ENCODE results near the gene SEC62.
A peak's percentile ranks its signal among the peaks of the same experiment; 100 is the strongest.

The SEC62 gene

GRCh38 chr3:169966428-169966950 is at the start of gene SEC62:
Gene SEC62 (plus strand): TSS chr3:169966807. CDS start chr3:169966823, 16 bp downstream.
- no peak for TF ChIP-seq ZNF274 (IDR thresholded peaks at IDR 0.05; ENCODE audit: low read depth, low read length)

DNA sequence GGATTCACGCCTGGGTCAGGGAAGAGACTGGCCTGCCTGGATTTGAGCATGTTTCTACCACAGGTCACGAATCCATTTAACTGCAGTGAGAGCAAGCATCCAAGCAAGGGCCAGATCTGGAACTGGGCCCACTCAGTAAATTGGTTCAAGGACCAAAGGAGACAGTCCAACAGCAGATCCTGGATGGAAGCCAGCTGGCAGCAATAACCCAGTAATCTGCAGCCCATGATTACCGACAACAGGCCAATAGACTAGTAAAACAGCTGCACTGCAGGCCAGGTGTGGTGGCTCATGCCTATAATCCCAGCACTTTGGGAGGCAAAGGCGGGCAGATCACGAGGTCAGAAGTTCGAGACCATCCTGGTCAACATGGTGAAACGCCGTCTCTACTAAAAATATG is 43.4 kb upstream of the SEC62 start:
- H3K4me3 ChIP-seq (ENCODE audit: low read length) = no peak overlapping the region
- no peak for TF ChIP-seq ZNF274 (IDR thresholded peaks at IDR 0.05; ENCODE audit: low read depth, low read length)

More at GRCh38 chr3:169966428-169966950, at the start of gene SEC62:
- peak within 1 kb of the TSS; percentile 80 for H3K4me3 ChIP-seq (ENCODE audit: low read length)

DNA sequence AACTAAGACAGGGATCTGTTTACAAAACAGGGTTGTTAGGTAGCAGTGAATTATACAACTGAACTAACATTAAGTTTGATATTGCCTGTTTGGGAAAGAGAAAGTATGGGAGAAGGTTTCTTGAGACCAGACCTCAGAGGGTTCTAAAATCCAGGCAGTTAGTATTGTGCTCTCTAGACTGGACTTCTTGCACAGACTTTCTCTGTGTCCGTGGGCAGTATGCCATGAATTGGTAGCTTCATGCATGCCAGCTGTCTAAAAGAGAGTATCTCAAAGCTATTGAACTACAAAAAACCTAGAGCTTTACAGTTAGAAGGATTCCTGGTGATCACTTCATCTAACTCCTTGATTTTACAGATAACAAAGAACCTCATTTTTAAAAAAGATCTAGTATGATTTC is 42.8 kb upstream of the SEC62 start:
- H3K4me3 ChIP-seq (ENCODE audit: low read length) = no peak overlapping the region
- no peak for TF ChIP-seq ZNF274 (IDR thresholded peaks at IDR 0.05; ENCODE audit: low read depth, low read length)

- H3K4me3 ChIP-seq (ENCODE audit: low read length) = no peak overlapping the region
- TF ChIP-seq ZNF274 (IDR thresholded peaks at IDR 0.05; ENCODE audit: low read depth, low read length) = no peak
Measured at GRCh38 chr3:169929830-169930519, 36.6 kb upstream of the SEC62 start.

DNA sequence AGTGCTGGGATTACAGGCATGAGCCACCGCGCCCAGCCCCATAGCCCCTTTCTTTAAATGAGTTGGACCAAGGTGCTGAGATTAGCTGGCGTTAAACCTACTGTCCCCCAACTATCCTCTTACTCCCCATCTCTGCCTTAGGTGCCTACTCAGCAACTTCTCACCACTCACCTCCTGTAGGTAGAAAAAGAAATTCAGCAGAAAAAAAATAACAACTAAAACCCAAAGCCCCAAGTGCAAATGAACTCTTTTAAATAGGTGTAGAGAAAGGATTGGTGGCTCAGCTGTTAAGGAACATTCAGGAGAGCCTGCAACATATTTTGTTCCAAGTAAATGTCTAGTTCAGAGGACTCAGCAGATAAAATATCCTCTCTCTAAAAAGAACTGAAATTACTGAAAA is 35.8 kb upstream of the SEC62 start:
- no peak for TF ChIP-seq ZNF274 (IDR thresholded peaks at IDR 0.05; ENCODE audit: low read depth, low read length)
- H3K4me3 ChIP-seq (ENCODE audit: low read length) = no peak overlapping the region

DNA sequence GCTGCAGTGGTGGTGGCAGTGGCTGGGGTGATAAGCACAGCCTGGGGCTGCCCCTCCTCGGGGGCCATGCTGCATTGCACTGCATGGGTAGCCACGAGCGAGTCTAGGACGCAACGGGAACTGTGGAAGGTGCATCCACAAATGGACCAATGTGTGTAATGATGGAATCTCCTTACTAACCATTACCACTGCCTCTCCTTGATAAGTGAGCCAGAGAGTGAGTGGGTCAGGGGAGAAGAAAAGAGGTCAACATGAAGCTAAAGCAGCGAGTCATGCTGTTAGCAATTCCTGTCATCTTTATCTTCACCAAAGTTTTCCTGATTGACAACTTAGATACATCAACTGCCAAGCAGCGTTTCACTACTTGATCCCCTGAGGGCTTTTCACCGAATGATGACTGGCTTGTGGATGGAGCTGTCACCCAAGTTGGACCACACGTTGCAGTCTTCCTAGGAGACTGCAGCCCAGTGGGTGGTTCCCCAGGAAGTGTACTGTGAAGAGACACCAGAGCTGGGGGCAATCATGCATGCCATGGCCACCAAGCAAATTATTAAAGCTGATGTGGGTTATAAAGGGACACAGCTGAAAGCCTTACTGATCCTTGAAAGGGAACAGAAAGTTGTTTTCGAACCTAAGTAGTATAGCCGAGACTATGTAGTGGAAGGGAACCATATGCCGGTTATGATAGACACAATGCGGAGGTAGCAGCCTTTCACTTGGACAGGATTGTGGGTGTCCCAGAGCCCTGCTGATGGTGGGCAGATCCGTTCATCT is 34.7 kb upstream of the SEC62 start:
- peak overlapping the region; percentile 45; the same call in 1 of the 2 replicates for H3K4me3 ChIP-seq (ENCODE audit: low read length)
- no peak for TF ChIP-seq ZNF274 (IDR thresholded peaks at IDR 0.05; ENCODE audit: low read depth, low read length)

GRCh38 chr3:169939320-169939719 is 27.3 kb upstream of the SEC62 start:
- H3K4me3 ChIP-seq (ENCODE audit: low read length) = no peak overlapping the region
- TF ChIP-seq ZNF274 (IDR thresholded peaks at IDR 0.05; ENCODE audit: low read depth, low read length) = no peak

- TF ChIP-seq ZNF274 (IDR thresholded peaks at IDR 0.05; ENCODE audit: low read depth, low read length) = no peak
- H3K4me3 ChIP-seq (ENCODE audit: low read length) = peak overlapping the region; percentile 7; the same call in 1 of the 2 replicates
Measured at GRCh38 chr3:169939751-169940150, 26.9 kb upstream of the SEC62 start.

DNA sequence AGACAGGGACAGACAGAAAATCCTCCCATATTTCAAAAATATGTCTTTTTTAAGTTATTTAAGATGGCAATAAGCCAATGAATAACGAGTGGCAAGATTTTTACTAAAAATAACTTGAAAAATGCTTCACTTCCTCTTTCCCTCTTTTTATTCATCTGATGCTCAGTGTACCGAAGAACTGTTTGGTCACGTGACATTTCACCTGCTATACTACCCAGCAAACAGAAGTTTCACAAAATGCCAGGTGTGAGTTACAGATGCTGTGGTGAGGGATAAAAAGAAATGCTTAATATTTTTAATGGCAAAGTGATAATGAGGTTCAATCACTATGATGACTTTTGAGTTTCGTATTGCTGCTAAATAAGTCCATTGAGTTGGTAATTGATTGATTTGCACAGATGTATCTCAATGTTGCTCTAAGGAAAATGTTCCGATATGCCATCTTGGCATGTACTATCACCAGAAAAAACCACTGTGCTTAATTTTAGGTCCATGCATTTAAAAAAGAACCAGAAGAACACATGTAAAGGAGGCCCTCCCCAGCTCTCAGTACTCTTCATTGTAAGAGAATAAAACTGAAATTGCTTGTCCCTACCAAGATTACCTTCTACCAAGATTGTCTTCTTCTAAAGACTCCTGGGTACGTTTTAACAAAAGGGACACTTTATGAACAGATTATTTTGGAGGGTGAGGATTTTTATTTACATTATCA is 26.0 kb upstream of the SEC62 start:
- no peak overlapping the region for H3K4me3 ChIP-seq (ENCODE audit: low read length)
- no peak for TF ChIP-seq ZNF274 (IDR thresholded peaks at IDR 0.05; ENCODE audit: low read depth, low read length)

- no peak overlapping the region for H3K4me3 ChIP-seq (ENCODE audit: low read length)
- TF ChIP-seq ZNF274 (IDR thresholded peaks at IDR 0.05; ENCODE audit: low read depth, low read length) = no peak
Measured at GRCh38 chr3:169945313-169945712, 21.3 kb upstream of the SEC62 start.

DNA sequence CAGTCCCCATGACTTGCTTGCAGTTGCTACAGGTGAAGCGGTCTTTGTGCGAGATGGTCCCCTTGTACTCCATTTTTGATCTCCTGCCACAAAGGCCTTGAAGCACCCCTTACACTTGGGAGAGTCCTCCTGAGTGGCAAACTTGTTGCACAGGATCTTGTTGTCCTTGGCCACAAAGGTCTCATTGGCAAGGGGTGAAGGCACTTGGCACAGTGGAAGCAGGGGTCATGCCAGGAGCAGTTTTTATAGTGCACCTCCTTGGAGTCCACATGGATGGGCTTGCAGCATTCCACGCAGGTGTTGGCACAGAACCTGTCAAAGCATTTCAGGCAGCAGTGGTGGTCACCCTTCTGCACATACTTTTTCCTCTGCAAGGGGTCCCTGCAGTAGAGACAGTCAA is 20.3 kb upstream of the SEC62 start:
- TF ChIP-seq ZNF274 (IDR thresholded peaks at IDR 0.05; ENCODE audit: low read depth, low read length) = no peak

GRCh38 chr3:169948559-169949448 is 17.8 kb upstream of the SEC62 start:
- TF ChIP-seq ZNF274 (IDR thresholded peaks at IDR 0.05; ENCODE audit: low read depth, low read length) = no peak
- H3K4me3 ChIP-seq (ENCODE audit: low read length) = no peak overlapping the region

More for the DNA sequence above, 20.3 kb upstream of the SEC62 start:
- H3K4me3 ChIP-seq (ENCODE audit: low read length) = no peak overlapping the region

- no peak for TF ChIP-seq ZNF274 (IDR thresholded peaks at IDR 0.05; ENCODE audit: low read depth, low read length)
- H3K4me3 ChIP-seq (ENCODE audit: low read length) = no peak overlapping the region
Measured at GRCh38 chr3:169952045-169952444, 14.6 kb upstream of the SEC62 start.
